Neuronal stem cell (in vitro differentiated cells): Measurements from ENCODE around the gene LKAAEAR1.

Experiments used
- DNase-seq: peaks from one replicate; pipeline ENCODE4 v3.0.0-alpha.2; 2013; ENCODE audit warnings: low spot score
- H2AFZ ChIP-seq: one replicate; pipeline ENCODE4 v1.6.1; 2013; ENCODE audit warnings: mild to moderate bottlenecking, low read length, inconsistent platforms
- H2AK5ac ChIP-seq: 2 replicates; pipeline ENCODE4 v1.6.1; 2013; ENCODE audit warnings: low read depth, mild to moderate bottlenecking, inconsistent platforms, low read length, moderate library complexity, mixed read lengths
- H2BK120ac ChIP-seq: 2 replicates; pipeline ENCODE4 v1.6.1; 2013; ENCODE audit warnings: low read depth, mild to moderate bottlenecking, inconsistent platforms, low read length, moderate library complexity, mixed read lengths
- H2BK12ac ChIP-seq: one replicate; pipeline ENCODE4 v1.6.1; 2013; ENCODE audit warnings: low read length, inconsistent platforms
- H2BK15ac ChIP-seq: 2 replicates; pipeline ENCODE4 v1.6.1; 2013; ENCODE audit warnings: mild to moderate bottlenecking, low read length, inconsistent platforms, mixed read lengths
- H2BK5ac ChIP-seq: one replicate; pipeline ENCODE4 v1.6.1; 2013; ENCODE audit warnings: inconsistent platforms, mild to moderate bottlenecking, low read length, moderate library complexity
- H3K14ac ChIP-seq: one replicate; pipeline ENCODE4 v1.6.1; 2013; ENCODE audit warnings: low read length, inconsistent platforms
- H3K18ac ChIP-seq: 2 replicates; pipeline ENCODE4 v1.6.1; 2013; ENCODE audit warnings: low read length, inconsistent platforms
- H3K23ac ChIP-seq: 2 replicates; pipeline ENCODE4 v1.6.1; 2013; ENCODE audit warnings: low read depth, mild to moderate bottlenecking, mixed read lengths, low read length, inconsistent platforms; ENCODE audit not compliant: poor library complexity
- H3K27ac ChIP-seq: replicated peaks from 3 replicates; pipeline ENCODE4 v1.5.1; 2013; ENCODE audit warnings: low read length, inconsistent platforms
- H3K27me3 ChIP-seq, 3 experiments: 2 replicates each; pipeline ENCODE4 v1.6.1; 2013; ENCODE audit warnings: low read length in 3 of 3, mild to moderate bottlenecking in 2 of 3, inconsistent platforms in 1 of 3, low read depth in 1 of 3, mixed read lengths in 1 of 3, moderate library complexity in 1 of 3; ENCODE audit not compliant: control insufficient read depth in 3 of 3, insufficient read depth in 3 of 3
- H3K36me3 ChIP-seq, 2 donors: replicated peaks in 1 of 2; 2 replicates each; pipeline ENCODE4 v1.6.1; 2013; ENCODE audit warnings: low read length in 2 of 2; ENCODE audit not compliant: control insufficient read depth in 2 of 2, insufficient read depth in 2 of 2
- H3K4ac ChIP-seq: 2 replicates; pipeline ENCODE4 v1.6.1; 2013; ENCODE audit warnings: inconsistent platforms, mild to moderate bottlenecking, low read length, moderate library complexity
- H3K4me1 ChIP-seq, 2 donors: 1 replicate in 1 of 2; 2 replicates in 1 of 2; pipeline ENCODE4 v1.6.1; 2013; ENCODE audit warnings: low read length in 2 of 2, low read depth in 1 of 2; ENCODE audit not compliant: control insufficient read depth in 2 of 2, insufficient read depth in 1 of 2
- H3K4me2 ChIP-seq: one replicate; pipeline ENCODE4 v1.6.1; 2013; ENCODE audit warnings: mild to moderate bottlenecking, low read length, inconsistent platforms; ENCODE audit not compliant: insufficient read depth, poor library complexity, severe bottlenecking
- H3K4me3 ChIP-seq, 2 donors: 2 replicates each; pipeline ENCODE4 v1.5.1; 2013; ENCODE audit warnings: low read length in 2 of 2, mild to moderate bottlenecking in 2 of 2, inconsistent platforms in 1 of 2, moderate library complexity in 1 of 2
- H3K79me1 ChIP-seq: one replicate; pipeline ENCODE4 v1.6.1; 2013; ENCODE audit warnings: low read depth, mild to moderate bottlenecking, inconsistent platforms, low read length, moderate library complexity
- H3K9ac ChIP-seq: one replicate; pipeline ENCODE4 v1.6.1; 2013; ENCODE audit warnings: mild to moderate bottlenecking, low read depth, low read length, inconsistent platforms; ENCODE audit not compliant: poor library complexity
- H3K9me3 ChIP-seq, 2 donors: replicated peaks in 1 of 2; 2 replicates each; pipeline versions ENCODE3 to v1.6.1; 2013; ENCODE audit warnings: low read length in 2 of 2, mild to moderate bottlenecking in 2 of 2, inconsistent platforms in 1 of 2, low read depth in 1 of 2, mixed read lengths in 1 of 2, moderate library complexity in 1 of 2; ENCODE audit not compliant: control insufficient read depth in 2 of 2, insufficient read depth in 1 of 2
- H4K8ac ChIP-seq: one replicate; pipeline ENCODE4 v1.6.1; 2013; ENCODE audit warnings: low read depth, mild to moderate bottlenecking, inconsistent platforms, low read length, moderate library complexity
- H4K91ac ChIP-seq: one replicate; pipeline ENCODE4 v1.6.1; 2013; ENCODE audit warnings: low read length, low read depth, mild to moderate bottlenecking, inconsistent platforms; ENCODE audit not compliant: poor library complexity
- WGBS, 2 donors: extraction: QIAGEN DNeasy Blood & Tissue Kit; methylation state at CpG; one replicate each; pipeline ENCODE4 v1.1.7; 2013; ENCODE audit warnings: missing lambda C conversion rate in 2 of 2, mixed read lengths in 1 of 2; ENCODE audit not compliant: insufficient read length in 2 of 2, insufficient replicate concordance in 1 of 2; ENCODE audit errors: extremely low coverage in 2 of 2; 5-methylcytosine and 5-hydroxymethylcytosine counted together

LKAAEAR1 gene

GRCh38 chr20:64077876-64078551 lies 6.2 kb downstream of the LKAAEAR1 start:
- Histone ChIP-seq H3K79me1 (peaks cover 9% of the 10 kb centered on the region), H3K9me3 (no peaks in the 10 kb centered on the region), H3K4me3 (no peak overlapping the region), H3K14ac (no peak overlapping the region), H2BK15ac (no peak overlapping the region), H4K8ac (no peak overlapping the region), H3K4me2 (no peak overlapping the region), H2BK12ac (peak overlapping the region; percentile 73), H3K4me1 (peaks cover 24 to 46% of the 10 kb centered on the region in 2 donors), H3K23ac (peak overlapping the region; percentile 65), H3K4ac (no peak overlapping the region), H3K9ac (peak overlapping the region; percentile 44), H2AFZ (no peak overlapping the region), H4K91ac (no peak overlapping the region), H3K27ac (no peak overlapping the region), H2BK120ac (no peak overlapping the region), H3K36me3 (peaks cover 0 to 1% of the 10 kb centered on the region in 2 donors), H3K27me3 (peaks cover 0 to 13% (median 13%) of the 10 kb centered on the region in 3 experiments), H2AK5ac (peak overlapping the region; percentile 63), H3K18ac (peak overlapping the region; percentile 27), H2BK5ac (no peak overlapping the region)
- WGBS, 2 donors = no CpG with 5 or more reads among the region's 15 CpGs
- DNase-seq = no peak

GRCh38 chr20:64077541-64077875 lies 6.7 kb downstream of the LKAAEAR1 start:
- Histone ChIP-seq H2BK12ac (peak overlapping the region; percentile 22), H2BK5ac (no peak overlapping the region), H3K18ac (peak overlapping the region; percentile 27), H3K4me2 (no peak overlapping the region), H3K27me3 (peaks cover 0 to 10% (median 8%) of the 10 kb centered on the region in 3 experiments), H4K8ac (no peak overlapping the region), H3K4me3 (no peak overlapping the region), H2BK15ac (no peak overlapping the region), H4K91ac (no peak overlapping the region), H2AFZ (no peak overlapping the region), H3K9ac (peak overlapping the region; percentile 44), H2BK120ac (no peak overlapping the region), H3K79me1 (peaks cover 9% of the 10 kb centered on the region), H3K36me3 (peaks cover 0 to 2% of the 10 kb centered on the region in 2 donors), H3K4ac (no peak overlapping the region), H3K27ac (no peak overlapping the region), H3K14ac (peak overlapping the region; percentile 56), H2AK5ac (peak overlapping the region; percentile 63), H3K4me1 (peaks cover 22 to 42% of the 10 kb centered on the region in 2 donors), H3K23ac (peak overlapping the region; percentile 65), H3K9me3 (no peaks in the 10 kb centered on the region)
- DNase-seq = no peak
- WGBS, 2 donors = no CpG with 5 or more reads among the region's 7 CpGs

GRCh38 chr20:64077094-64077493 lies 7.1 kb downstream of the LKAAEAR1 start:
- Histone ChIP-seq H3K27ac (no peak overlapping the region), H3K14ac (no peak overlapping the region), H3K27me3 (peaks cover 0 to 9% (median 4%) of the 10 kb centered on the region in 3 experiments), H3K36me3 (peaks cover 4 to 6% of the 10 kb centered on the region in 2 donors), H2BK120ac (no peak overlapping the region), H3K4me1 (peaks cover 19 to 38% of the 10 kb centered on the region in 2 donors), H2BK5ac (peak overlapping the region; percentile 66), H2BK15ac (no peak overlapping the region), H4K91ac (no peak overlapping the region), H3K23ac (no peak overlapping the region), H3K9me3 (no peaks in the 10 kb centered on the region), H2BK12ac (no peak overlapping the region), H3K4me2 (no peak overlapping the region), H3K18ac (no peak overlapping the region), H4K8ac (no peak overlapping the region), H3K79me1 (peaks cover 10% of the 10 kb centered on the region), H2AFZ (no peak overlapping the region), H2AK5ac (peak overlapping the region; percentile 84), H3K9ac (peak overlapping the region; percentile 44), H3K4ac (no peak overlapping the region), H3K4me3 (no peak overlapping the region)
- DNase-seq = no peak
- no CpG with 5 or more reads among the region's 8 CpGs for WGBS, 2 donors

- no peak overlapping the region for H2BK15ac ChIP-seq
- no peak overlapping the region for H2BK12ac ChIP-seq
- no peak overlapping the region for H3K14ac ChIP-seq
- H3K27ac ChIP-seq = no peak overlapping the region
- H3K9ac ChIP-seq = no peak overlapping the region
- H3K23ac ChIP-seq = no peak overlapping the region
- no peak overlapping the region for H3K4me3 ChIP-seq
- H2AK5ac ChIP-seq = peak overlapping the region; percentile 84
- peaks cover 17 to 30% of the 10 kb centered on the region in 2 donors for H3K4me1 ChIP-seq
- H3K9me3 ChIP-seq = no peaks in the 10 kb centered on the region
- no peak overlapping the region for H3K18ac ChIP-seq
- H3K79me1 ChIP-seq = peaks cover 11% of the 10 kb centered on the region
- H4K8ac ChIP-seq = no peak overlapping the region
- no peak overlapping the region for H2AFZ ChIP-seq
- no CpG with 5 or more reads among the region's 22 CpGs for WGBS, 2 donors
- no peak overlapping the region for H3K4me2 ChIP-seq
- peak overlapping the region; percentile 66 for H2BK5ac ChIP-seq
- H3K4ac ChIP-seq = no peak overlapping the region
- H3K36me3 ChIP-seq = peaks cover 10 to 11% of the 10 kb centered on the region in 2 donors
- H4K91ac ChIP-seq = no peak overlapping the region
- peaks cover 0 to 2% (median under 1%) of the 10 kb centered on the region in 3 experiments for H3K27me3 ChIP-seq
- no peak for DNase-seq
- H2BK120ac ChIP-seq = no peak overlapping the region
Measured at GRCh38 chr20:64076061-64076997, 7.9 kb downstream of the LKAAEAR1 start.
